Fibroblast of skin of back (primary cell): Measurements from ENCODE around the gene EEIG1. TPM values are rescaled to one million over a fixed set of nuclear protein-coding genes. Genes with fewer than 3 reads are reported as not detected.
"Not testable (repeated sequence)": the region's sequence is repeated elsewhere in the genome, so short reads cannot be mapped to it uniquely, and the experiment has no call there.

ENCODE experiments used
- DNase-seq: peaks from one replicate; pipeline ENCODE4 v3.0.0-alpha.2; 2013
- polyA plus RNA-seq, 2 experiments: library from polyadenylated mRNA; unstranded; fragments of 120-200 nt; gene quantifications; one replicate each; pipeline ENCODE4 v1.2.1, GENCODE V29; 2013; ENCODE audit not compliant: insufficient read length in 2 of 2

EEIG1 gene
- polyA plus RNA-seq (2013, experiment 1 of 2; ENCODE audit: insufficient read length) = 23.9 TPM
- polyA plus RNA-seq (2013, experiment 2 of 2; ENCODE audit: insufficient read length) = 23.5 TPM

- peak; percentile 93 for DNase-seq
These were observed at the start of gene EEIG1 for GRCh38 chr9:127980706-127981558. TSS of gene EEIG1 (minus strand) at chr9:127980989. CDS start at chr9:127980137, 852 bp downstream.

- DNase-seq = no peak
These were observed 46.9 kb upstream of the EEIG1 start for GRCh38 chr9:128027705-128028104.

DNA sequence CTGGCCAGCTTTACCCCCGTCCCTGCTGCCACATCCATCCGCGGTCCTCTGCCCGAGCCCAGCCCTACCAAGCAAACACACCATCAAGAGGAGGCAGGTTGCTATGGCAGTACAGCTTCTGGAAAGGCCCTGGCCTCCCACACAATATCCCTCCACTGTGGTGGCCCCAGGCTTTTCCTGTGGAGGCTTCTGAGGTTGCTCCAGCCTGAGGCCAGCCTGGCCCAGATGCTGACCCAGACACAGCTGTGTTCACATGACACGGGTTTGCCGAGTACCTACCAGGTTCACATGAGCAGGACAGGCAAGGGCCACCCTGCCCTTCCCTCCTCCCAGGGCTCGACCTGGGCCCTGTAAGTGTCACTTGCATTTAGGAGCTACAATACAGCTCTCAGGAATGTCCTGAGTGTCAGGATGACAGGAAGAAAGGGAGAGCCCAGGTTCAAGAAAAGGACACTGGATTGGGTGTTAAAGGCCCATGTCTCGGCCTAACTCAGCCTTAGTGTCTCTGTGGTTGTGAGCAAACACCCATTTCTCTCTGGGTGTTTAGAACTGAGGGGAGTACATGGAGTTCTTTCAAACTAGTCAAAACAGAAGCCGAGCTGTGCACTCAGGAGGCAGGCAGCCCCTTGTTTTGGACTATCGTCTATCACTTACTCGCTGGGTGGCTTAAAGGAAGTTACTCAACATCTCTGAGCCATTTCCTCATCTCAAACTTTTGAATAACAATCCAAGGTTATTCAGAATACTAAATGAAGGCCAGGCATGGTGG is 46.2 kb upstream of the EEIG1 start:
- DNase-seq = no peak

GRCh38 chr9:128026255-128026772 is 45.5 kb upstream of the EEIG1 start:
- DNase-seq = no peak

GRCh38 chr9:128025736-128026135 is 44.9 kb upstream of the EEIG1 start:
- no peak for DNase-seq

- no peak for DNase-seq
These were observed 44.0 kb upstream of the EEIG1 start for GRCh38 chr9:128024761-128025308.

DNA sequence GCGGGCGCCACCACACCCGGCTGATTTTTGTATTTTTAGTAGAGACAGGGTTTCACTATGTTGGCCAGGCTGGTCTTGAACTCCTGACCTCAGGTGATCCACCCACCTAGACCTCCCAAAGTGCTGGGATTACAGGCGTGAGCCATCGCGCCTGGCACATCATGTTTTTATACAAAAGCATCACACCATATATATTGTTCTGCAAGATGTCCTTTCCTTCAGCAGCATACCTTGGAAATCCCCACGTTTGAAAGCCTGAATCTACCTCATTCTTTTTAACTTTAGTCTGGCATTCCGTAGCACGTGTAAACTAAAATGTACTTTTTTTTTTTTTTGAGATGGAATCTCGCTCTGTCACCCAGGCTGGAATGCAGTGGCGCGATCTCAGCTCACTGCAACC is 42.9 kb upstream of the EEIG1 start:
- not testable (repeated sequence) for DNase-seq

- no peak for DNase-seq
These were observed 42.1 kb upstream of the EEIG1 start for GRCh38 chr9:128022886-128023285.

DNA sequence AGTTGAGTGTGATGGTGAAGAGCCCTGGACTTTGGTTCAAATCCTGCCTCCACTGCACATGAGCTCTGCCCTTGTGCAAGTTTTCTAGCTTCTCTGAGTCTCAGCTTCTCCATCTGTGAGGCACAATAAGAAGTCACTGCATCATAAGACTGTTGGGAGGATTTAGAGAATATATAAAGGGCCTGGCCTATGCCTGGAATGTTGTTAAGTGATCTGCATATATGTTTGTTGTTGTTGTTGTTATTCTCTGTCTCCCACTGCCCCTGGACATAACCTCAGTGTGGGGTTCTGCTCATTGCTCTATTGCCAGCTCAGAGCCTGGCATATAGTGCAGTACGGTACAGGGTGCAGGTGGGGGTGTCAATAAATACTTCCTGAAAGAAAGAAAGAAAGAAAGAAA is 40.3 kb upstream of the EEIG1 start:
- no peak for DNase-seq

- DNase-seq = no peak
These were observed 39.9 kb upstream of the EEIG1 start for GRCh38 chr9:128020692-128021091.

DNA sequence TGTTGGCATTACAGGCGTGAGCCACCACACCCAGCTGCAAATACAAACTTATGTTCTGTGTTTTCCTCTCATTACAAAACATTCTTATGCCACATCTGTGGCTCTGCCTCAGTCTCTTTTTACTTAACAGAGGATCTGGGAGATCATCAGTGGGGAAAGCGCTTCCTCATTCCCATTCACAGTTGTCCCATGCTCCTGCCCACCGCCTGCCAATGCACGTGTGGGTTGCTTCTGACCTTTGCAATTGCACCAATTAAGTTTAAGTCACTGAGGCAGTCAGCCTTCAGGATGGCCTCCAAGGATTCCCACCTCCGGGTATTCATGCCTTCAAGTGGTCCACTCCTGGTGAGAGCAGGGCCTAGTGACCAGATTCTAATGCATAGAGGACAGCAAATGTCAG is 34.9 kb upstream of the EEIG1 start:
- DNase-seq = no peak

DNA sequence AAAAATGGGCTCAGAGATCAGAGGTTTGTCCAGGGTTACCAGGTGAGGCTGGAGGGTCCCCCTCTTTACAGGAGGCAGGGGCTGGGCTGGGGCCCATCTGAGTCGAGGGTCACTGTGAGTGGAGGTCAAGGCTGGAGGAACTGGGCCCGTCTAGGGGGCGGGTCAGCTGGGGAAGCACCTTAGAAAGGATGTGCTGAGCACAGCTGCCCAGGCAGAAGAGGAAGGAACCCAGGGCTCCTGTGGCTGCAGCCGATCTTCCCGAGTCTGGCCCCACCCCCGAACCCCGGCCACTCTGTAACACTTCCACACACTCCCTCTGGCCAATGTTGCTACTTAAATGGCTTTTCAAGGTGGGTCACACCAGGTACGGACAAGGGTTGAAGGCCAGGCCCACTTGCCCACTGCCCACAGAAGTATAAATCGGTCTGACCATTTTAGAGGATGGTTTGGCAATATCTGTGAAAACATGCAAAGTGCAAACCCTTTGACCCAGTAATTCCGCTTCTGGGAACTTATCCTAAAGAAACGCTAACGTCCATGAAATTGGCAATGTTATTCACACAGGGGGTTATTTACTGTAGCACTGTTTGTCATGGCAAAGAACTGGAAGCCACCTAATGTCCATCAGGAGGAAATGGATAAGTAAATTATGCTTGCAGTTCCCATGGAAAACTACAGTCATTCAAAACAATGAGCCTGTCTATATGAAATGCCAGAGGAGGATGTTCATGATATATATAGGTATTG is 30.5 kb upstream of the EEIG1 start:
- DNase-seq = no peak

- DNase-seq = no peak
These were observed 28.9 kb upstream of the EEIG1 start for GRCh38 chr9:128009639-128010038.

DNA sequence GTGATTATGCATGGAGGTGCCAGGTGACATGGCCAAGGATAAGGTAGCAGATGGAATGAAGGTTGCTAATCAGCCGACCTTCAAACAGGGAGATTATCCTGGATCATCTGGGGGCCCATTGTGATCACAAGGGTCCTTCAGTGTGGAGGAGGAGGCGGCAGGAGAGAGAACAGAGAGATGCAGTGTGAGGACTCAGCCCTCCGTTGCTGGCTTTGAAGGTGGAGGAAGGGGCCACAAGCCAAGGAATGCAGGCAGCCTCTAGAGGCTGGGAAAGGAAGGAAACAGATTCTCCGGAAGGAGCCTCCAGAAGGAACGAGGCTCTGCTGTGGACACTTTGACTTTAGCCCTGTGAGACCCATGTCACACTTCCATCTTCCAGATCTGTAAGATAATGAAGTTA is 27.4 kb upstream of the EEIG1 start:
- no peak for DNase-seq

GRCh38 chr9:128007566-128008138 is 26.9 kb upstream of the EEIG1 start:
- DNase-seq = peak; percentile 49

DNA sequence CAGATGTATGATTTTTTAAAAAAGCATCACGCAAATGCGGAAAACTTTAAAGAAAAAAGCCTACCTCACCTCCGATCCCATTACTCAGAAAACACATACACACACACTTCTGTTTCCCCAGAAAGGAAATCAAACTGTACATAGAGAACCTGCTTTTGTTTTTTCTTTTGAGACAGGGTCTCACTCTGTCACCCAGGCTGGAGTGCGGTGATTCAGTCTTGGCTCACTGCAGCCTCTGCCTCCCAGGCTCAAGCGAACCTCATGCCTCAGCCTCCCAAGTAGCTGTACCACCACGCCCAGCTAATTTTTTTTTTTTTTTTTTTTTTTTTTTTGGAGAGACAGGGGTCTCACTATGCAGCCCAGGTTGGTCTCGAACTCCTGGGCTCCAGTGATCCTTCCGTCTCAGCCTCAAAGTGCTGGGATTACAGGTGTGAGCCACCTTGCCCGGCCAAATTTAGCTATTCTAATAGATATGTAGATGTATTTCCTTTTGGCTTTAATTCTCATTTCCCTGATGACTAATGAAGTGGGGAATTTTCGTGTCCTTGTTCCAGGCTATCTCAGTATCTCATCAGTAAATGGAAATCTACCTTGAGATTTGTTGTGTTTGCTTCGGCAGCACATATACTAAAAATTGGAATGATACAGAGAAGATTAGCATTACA is 25.7 kb upstream of the EEIG1 start:
- DNase-seq = no peak

GRCh38 chr9:128005923-128006322 is 25.1 kb upstream of the EEIG1 start:
- no peak for DNase-seq

DNA sequence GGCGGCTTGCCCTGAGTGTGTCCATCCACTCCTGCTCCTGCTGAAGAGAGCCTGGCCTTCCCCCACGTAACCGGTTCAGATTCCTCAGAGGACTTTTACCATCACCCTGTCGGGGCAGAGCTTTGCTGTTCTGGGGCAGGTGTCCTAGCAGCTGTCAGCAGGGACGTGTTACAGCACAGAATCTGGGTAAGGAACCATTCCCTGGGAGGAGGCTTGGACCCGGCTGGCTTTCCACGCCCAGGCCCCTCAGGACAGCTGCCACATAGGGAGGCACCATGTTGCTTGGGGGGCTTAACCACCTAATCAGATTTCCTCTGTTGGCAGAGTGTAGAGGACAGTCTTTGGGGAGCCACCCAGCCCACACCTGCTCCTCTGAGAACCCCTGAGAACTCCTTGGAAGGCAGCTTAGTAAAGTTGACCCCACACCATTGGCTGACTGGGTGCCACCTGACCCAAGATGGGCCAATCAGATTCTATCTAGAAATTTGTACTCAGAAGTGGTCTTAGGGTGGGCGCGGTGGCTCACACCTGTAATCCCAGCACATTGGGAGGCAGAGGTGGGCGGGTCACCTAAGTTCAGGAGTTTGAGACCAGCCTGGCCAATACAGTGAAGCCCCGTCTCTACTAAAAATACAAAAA is 23.3 kb upstream of the EEIG1 start:
- no peak for DNase-seq

DNA sequence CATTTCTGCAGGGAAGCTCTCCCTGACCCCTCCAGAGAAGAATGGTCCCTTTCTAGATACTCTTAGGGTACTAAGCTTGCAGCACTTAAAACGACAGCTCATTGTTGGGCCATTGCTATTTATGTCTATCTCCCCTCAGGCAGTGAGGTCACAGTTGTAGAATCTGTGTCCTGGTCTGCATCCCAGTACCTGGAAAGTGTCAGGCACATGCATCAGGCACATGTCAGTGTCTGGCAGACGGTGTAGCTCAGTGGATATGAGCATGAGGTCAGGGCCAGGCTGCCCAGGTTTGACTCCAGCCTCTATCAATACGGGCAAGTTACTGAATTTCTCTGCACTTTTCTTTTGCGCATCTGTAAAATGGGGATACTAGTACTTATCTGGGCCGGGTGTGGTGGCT is 22.2 kb upstream of the EEIG1 start:
- no peak for DNase-seq

DNA sequence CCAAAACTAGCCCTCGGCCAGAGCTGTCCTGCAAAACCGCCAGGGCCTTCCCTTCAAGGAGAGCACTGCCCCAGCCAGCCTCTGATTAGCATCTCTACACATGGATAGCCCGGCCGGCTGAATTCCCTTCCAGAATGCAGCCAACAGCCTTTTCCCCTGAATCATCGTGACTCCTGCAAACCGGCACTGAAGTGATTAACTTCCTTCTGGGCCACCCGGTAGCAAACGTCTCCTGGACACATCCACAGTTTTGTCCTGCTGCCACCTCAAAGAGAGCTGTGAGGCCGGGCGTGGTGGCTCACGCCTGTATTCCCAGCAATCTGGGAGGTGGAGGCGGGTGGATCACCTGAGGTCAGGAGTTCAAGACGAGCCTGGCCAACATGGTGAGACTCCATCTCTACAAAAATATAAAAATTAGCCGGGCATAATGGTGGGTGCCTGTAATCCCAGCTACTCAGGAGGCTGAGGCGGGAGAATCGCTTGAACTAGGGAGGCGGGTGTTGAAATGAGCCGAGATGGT is 21.1 kb upstream of the EEIG1 start:
- DNase-seq = peak; percentile 90
